Measurements from ENCODE around the gene PLN. TPM values are rescaled to one million over a fixed set of nuclear protein-coding genes. Genes with fewer than 3 reads are reported as not detected.

The PLN gene
- total RNA-seq, 2 donors from 2014 or later: 560 to 1,831 TPM

- Histone ChIP-seq H3K9me3 (no peaks in the 10 kb centered on the region), H3K27ac (no peak overlapping the region), H3K36me3 (no peaks in the 10 kb centered on the region), H3K4me1 (no peaks in the 10 kb centered on the region), H3K27me3 (no peaks in the 10 kb centered on the region), H3K4me3 (no peak overlapping the region)
- TF ChIP-seq CTCF (IDR thresholded peaks at IDR 0.05): no peak
- DNase-seq (ENCODE audit: low spot score): no peak
Measured at GRCh38 chr6:118606268-118606667, 58.2 kb downstream of the PLN start.

DNA sequence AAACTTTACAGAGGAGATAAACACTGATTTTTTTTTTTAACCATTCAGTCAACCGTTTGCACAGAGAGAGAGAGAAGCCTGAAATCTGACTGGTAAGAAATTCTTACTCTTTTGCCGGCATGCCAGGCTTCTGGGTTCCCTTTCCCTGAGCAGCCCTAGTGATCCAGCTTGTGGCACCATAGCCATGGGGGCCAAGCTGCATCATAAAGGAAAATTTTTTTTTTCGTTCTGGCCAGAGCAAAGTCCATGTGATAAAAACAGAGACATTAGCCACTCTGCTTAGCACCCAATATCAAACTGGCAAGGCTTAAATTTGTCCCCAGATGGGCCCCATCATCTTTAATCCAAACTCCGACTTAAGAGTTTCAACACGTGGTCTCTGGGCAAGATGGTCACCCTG, 58.8 kb downstream of the PLN start:
- H3K4me1 ChIP-seq: no peaks in the 10 kb centered on the region
- no peaks in the 10 kb centered on the region for H3K9me3 ChIP-seq
- no peak overlapping the region for H3K4me3 ChIP-seq
- no peak for TF ChIP-seq CTCF (IDR thresholded peaks at IDR 0.05)
- H3K36me3 ChIP-seq: no peaks in the 10 kb centered on the region
- H3K27me3 ChIP-seq: no peaks in the 10 kb centered on the region
- no peak for DNase-seq (ENCODE audit: low spot score)
- no peak overlapping the region for H3K27ac ChIP-seq

Other genes starting within 250 kb of the PLN start
- gene CEP85L, start 103.3 kb downstream of the PLN start, total RNA-seq: 1 to 10 TPM; 4.5 to 6.8 TPM